CD4-positive, alpha-beta T cell treated with Interleukin-6 for 4 hours (primary cell): Measurements from ENCODE around the gene PPP1R3A.

Source experiments
- DNase-seq: peaks from one replicate; pipeline ENCODE4 v3.0.0-alpha.2; 2020; ENCODE audit warnings: mixed read lengths

The PPP1R3A gene

GRCh38 chr7:113875224-113875623 is 43.6 kb downstream of the PPP1R3A start:
- no peak for DNase-seq

GRCh38 chr7:113873554-113874151 is 45.2 kb downstream of the PPP1R3A start:
- DNase-seq: no peak

- no peak for DNase-seq
These were observed 45.8 kb downstream of the PPP1R3A start for GRCh38 chr7:113872981-113873380.

- DNase-seq: no peak
These were observed 51.5 kb downstream of the PPP1R3A start for GRCh38 chr7:113867325-113867724.

- no peak for DNase-seq
These were observed 62.8 kb downstream of the PPP1R3A start for GRCh38 chr7:113856010-113856409.

- no peak for DNase-seq
These were observed 77.9 kb downstream of the PPP1R3A start for GRCh38 chr7:113840954-113841353.

GRCh38 chr7:113835367-113835766 is 83.4 kb downstream of the PPP1R3A start:
- DNase-seq: no peak

GRCh38 chr7:113832196-113832745 is 86.5 kb downstream of the PPP1R3A start:
- no peak for DNase-seq

- no peak for DNase-seq
These were observed 87.3 kb downstream of the PPP1R3A start for GRCh38 chr7:113831556-113831955.

GRCh38 chr7:113828581-113828980 is 90.2 kb downstream of the PPP1R3A start:
- no peak for DNase-seq
